ENCODE data around the gene FER.

DNA sequence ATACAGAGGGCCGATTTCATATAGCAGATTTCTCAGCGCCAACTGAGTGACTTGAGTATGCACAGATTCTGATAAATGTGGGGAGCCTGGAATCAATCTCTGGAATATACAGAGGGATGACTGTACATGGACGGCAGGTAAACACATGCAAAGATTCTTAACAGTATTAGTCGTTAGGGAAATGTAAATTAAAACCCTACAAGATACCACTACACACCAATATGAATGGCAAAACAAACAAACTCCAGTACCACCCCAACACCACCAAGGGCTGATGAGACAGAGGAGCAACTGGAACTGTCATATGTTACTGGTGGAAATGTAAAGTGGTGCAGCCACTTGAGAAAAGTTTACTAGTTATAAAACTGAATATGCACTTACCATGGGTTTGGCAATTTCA is 8.3 kb upstream of the FER start:
- TF ChIP-seq, protein P1, sequence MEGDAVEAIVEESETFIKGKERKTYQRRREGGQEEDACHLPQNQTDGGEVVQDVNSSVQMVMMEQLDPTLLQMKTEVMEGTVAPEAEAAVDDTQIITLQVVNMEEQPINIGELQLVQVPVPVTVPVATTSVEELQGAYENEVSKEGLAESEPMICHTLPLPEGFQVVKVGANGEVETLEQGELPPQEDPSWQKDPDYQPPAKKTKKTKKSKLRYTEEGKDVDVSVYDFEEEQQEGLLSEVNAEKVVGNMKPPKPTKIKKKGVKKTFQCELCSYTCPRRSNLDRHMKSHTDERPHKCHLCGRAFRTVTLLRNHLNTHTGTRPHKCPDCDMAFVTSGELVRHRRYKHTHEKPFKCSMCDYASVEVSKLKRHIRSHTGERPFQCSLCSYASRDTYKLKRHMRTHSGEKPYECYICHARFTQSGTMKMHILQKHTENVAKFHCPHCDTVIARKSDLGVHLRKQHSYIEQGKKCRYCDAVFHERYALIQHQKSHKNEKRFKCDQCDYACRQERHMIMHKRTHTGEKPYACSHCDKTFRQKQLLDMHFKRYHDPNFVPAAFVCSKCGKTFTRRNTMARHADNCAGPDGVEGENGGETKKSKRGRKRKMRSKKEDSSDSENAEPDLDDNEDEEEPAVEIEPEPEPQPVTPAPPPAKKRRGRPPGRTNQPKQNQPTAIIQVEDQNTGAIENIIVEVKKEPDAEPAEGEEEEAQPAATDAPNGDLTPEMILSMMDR (conservative IDR thresholded peaks at IDR 0.05; ENCODE audit: low read depth, low read length) = no peak
- no peak for TF ChIP-seq EZH2 (IDR thresholded peaks at IDR 0.05; ENCODE audit: borderline replicate concordance, low read depth, low read length, poor library complexity, severe bottlenecking)

All from A673 (cell line).